SK-N-SH (cell line): Measurements from ENCODE around the gene AFF3. TPM values are rescaled to one million over a fixed set of nuclear protein-coding genes. Genes with fewer than 3 reads are reported as not detected.

Experiments
- CTCF ChIA-PET: fragments of 300-600, 350-600 bp; formaldehyde crosslinking; extraction: SDS; loops from one replicate; lab custom pipeline; 2021; lab: Yijun Ruan, JAX
- POLR2A ChIA-PET: fragments of 350-600 bp; sonication (Branson Sonifier 250); formaldehyde crosslinking; extraction: SDS; loops from one replicate; lab custom pipeline; 2020; ENCODE audit warnings: antibody characterized with exemption, inconsistent platforms; lab: Yijun Ruan, JAX
- DNase-seq: peaks from one replicate; pipeline ENCODE4 v3.0.0; 2012
- H2AFZ ChIP-seq: fragments of 200-600 bp; sonication (generic); 2 replicates; pipeline ENCODE4 v1.8.1; 2016; ENCODE audit warnings: antibody characterized with exemption, mild to moderate bottlenecking, low read depth
- H3F3A ChIP-seq: fragments of 200-600 bp; sonication (generic); replicated peaks from 2 replicates; pipeline ENCODE3; 2016; ENCODE audit warnings: antibody characterized with exemption, mild to moderate bottlenecking; ENCODE audit not compliant: insufficient read depth
- H3K27ac ChIP-seq, 2 experiments: fragments of 200-500 bp in 1 of 2; fragments of 200-600 bp in 1 of 2; sonication (Bioruptor generic) in 1 of 2; sonication (generic), shearing (Covaris generic) in 1 of 2; 2 replicates each; pipeline versions ENCODE4 v1.5.1 to v1.6.1; 2014 to 2016; ENCODE audit warnings: low read depth in 2 of 2, inconsistent platforms in 1 of 2, low read length in 1 of 2, mild to moderate bottlenecking in 1 of 2, mixed read lengths in 1 of 2
- H3K27me3 ChIP-seq: fragments of 200-600 bp; sonication (generic), shearing (Covaris generic); 2 replicates; pipeline ENCODE4 v1.6.1; 2016; ENCODE audit warnings: mixed run types; ENCODE audit not compliant: insufficient read depth
- H3K36me3 ChIP-seq, 2 experiments: fragments of 200-500 bp in 1 of 2; fragments of 200-600 bp in 1 of 2; sonication (Bioruptor generic) in 1 of 2; sonication (generic) in 1 of 2; replicated peaks in 1 of 2; 2 replicates each; pipeline versions ENCODE3 to v1.5.1; 2014 to 2016; ENCODE audit warnings: low read length in 1 of 2, mild to moderate bottlenecking in 1 of 2; ENCODE audit not compliant: insufficient read depth in 2 of 2, control insufficient read depth in 1 of 2
- H3K4me1 ChIP-seq, 2 experiments: fragments of 200-500 bp in 1 of 2; fragments of 200-600 bp in 1 of 2; sonication (Bioruptor generic) in 1 of 2; sonication (generic), shearing (Covaris generic) in 1 of 2; 2 replicates each; pipeline versions ENCODE4 v1.5.1 to v1.6.1; 2014 to 2016; ENCODE audit warnings: low read depth in 1 of 2, low read length in 1 of 2, mixed run types in 1 of 2; ENCODE audit not compliant: insufficient read depth in 2 of 2, control insufficient read depth in 1 of 2
- H3K4me2 ChIP-seq: fragments of 200-600 bp; sonication (generic), shearing (Covaris generic); 2 replicates; pipeline ENCODE4 v1.6.1; 2017; ENCODE audit warnings: mixed run types
- H3K4me3 ChIP-seq, 2 experiments: fragments of 200-500 bp in 1 of 2; fragments of 200-600 bp in 1 of 2; sonication (Bioruptor generic) in 1 of 2; sonication (generic), shearing (Covaris generic) in 1 of 2; 2 replicates each; pipeline versions ENCODE4 v1.5.1 to v1.8.1; 2014 to 2016; ENCODE audit warnings: low read depth in 2 of 2, inconsistent platforms in 1 of 2, low read length in 1 of 2, mild to moderate bottlenecking in 1 of 2, mixed read lengths in 1 of 2, moderate library complexity in 1 of 2
- H3K79me2 ChIP-seq: fragments of 200-600 bp; sonication (generic); 2 replicates; pipeline ENCODE4 v1.8.1; 2017; ENCODE audit warnings: mild to moderate bottlenecking; ENCODE audit not compliant: insufficient read depth
- H3K9ac ChIP-seq: fragments of 200-600 bp; sonication (generic); 2 replicates; pipeline ENCODE4 v1.6.1; 2017; ENCODE audit warnings: mixed run types
- H3K9me2 ChIP-seq: fragments of 200-600 bp; sonication (generic); 2 replicates; pipeline ENCODE4 v1.6.1; 2017; ENCODE audit warnings: mixed run types
- H3K9me3 ChIP-seq: fragments of 200-600 bp; sonication (generic); 2 replicates; pipeline ENCODE4 v1.6.1; 2017; ENCODE audit warnings: mixed run types, mild to moderate bottlenecking, moderate library complexity
- H4K20me1 ChIP-seq: fragments of 200-600 bp; sonication (generic); 2 replicates; pipeline ENCODE4 v1.6.1; 2017; ENCODE audit warnings: mild to moderate bottlenecking, mixed run types; ENCODE audit not compliant: insufficient read depth
- CHD2 ChIP-seq: fragments of 150-350 bp; IDR thresholded peaks from 2 replicates; pipeline ENCODE4 v1.6.1; 2018; ENCODE audit warnings: low read length; ENCODE audit not compliant: partially characterized antibody
- ELF1 ChIP-seq: IDR thresholded peaks from 2 replicates; pipeline ENCODE4 v1.4.0; 2012
- EP300 ChIP-seq, 2 experiments: IDR thresholded peaks; 2 replicates each; pipeline versions ENCODE4 v1.4.0 to v1.6.1; 2012; ENCODE audit warnings: borderline replicate concordance in 1 of 2, low read depth in 1 of 2, low read length in 1 of 2
- JUND ChIP-seq: IDR thresholded peaks from 2 replicates; pipeline ENCODE4 v1.4.0; 2012
- RFX5 ChIP-seq: IDR thresholded peaks from 2 replicates; pipeline ENCODE4 v1.6.1; 2012; ENCODE audit warnings: mild to moderate bottlenecking, improper control_type of control experiment, low read length
- RXRA ChIP-seq: IDR thresholded peaks from 2 replicates; pipeline ENCODE4 v1.4.0; 2012; ENCODE audit warnings: low read depth, mild to moderate bottlenecking, borderline replicate concordance
- SIN3A ChIP-seq: IDR thresholded peaks from 2 replicates; pipeline ENCODE4 v1.6.1; 2012; ENCODE audit warnings: low read depth, mild to moderate bottlenecking, low read length, moderate library complexity, borderline replicate concordance
- TAF1 ChIP-seq: IDR thresholded peaks from 2 replicates; pipeline ENCODE4 v1.6.1; 2012; ENCODE audit warnings: low read depth, mild to moderate bottlenecking, low read length, moderate library complexity, borderline replicate concordance
- TEAD4 ChIP-seq: IDR thresholded peaks from 2 replicates; pipeline ENCODE4 v1.4.0; 2012; ENCODE audit warnings: mild to moderate bottlenecking, borderline replicate concordance; ENCODE audit not compliant: insufficient read depth
- YY1 ChIP-seq: IDR thresholded peaks from 2 replicates; pipeline ENCODE4 v1.4.0; 2012; ENCODE audit warnings: low read depth, mild to moderate bottlenecking
- WGBS: methylation state at CpG from one replicate; pipeline ENCODE4 v1.1.6; 2017; ENCODE audit warnings: low lambda C conversion rate; 5-methylcytosine and 5-hydroxymethylcytosine counted together
- polyA plus RNA-seq, 3 experiments: library from polyadenylated mRNA; depleted of rRNA; stranded (reverse); fragments of >200 nt; gene quantifications; 2 replicates each; pipeline ENCODE4 v1.2.3, GENCODE V29; 2012
- TF ChIP-seq, protein P1 (sequence below): fragments of 200-600 bp; sonication (generic); IDR thresholded peaks from 2 replicates; pipeline ENCODE4 v1.6.1; 2017; ENCODE audit warnings: antibody characterized with exemption, mild to moderate bottlenecking, moderate library complexity
- TF ChIP-seq, protein P2 (sequence below): fragments of 150-350 bp; IDR thresholded peaks from 2 replicates; pipeline ENCODE4 v1.6.1; 2016; ENCODE audit warnings: mild to moderate bottlenecking, low read depth, low read length
- TF ChIP-seq, protein P3 (sequence below): IDR thresholded peaks from 2 replicates; pipeline ENCODE4; 2012

The AFF3 gene
- polyA plus RNA-seq, 1 of the 3 experiments (the other 2 are of a cell fraction) = 0.36 TPM

DNA sequence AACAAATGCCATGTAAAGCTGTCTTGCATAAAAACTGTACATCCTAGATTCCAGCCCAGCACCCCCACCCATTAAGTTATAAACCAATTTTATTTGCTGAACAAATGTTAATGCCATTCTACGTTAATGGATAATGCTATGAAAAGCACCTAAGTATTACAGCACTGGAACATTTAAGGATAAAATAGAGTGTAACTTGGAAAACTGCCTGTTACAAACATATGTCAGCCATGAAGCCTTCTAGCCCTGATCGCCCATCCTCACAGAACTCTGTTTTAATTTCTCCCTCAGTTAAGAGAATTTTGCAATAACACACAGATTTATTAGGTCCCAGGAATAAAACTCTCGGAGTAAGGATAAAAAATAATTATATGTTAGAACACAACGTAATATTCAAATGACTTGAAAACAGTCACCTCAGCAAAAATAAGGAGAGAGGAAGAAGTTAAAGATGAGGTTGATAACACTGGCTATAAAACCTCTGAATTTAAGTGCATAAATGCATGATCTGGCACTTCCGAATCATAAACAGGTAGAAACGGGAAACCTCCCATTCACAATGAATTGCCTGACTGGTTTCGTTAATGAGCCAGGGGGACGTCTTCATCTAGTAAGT is 308.7 kb downstream of the AFF3 start:
- Histone ChIP-seq H3K4me2 (no peak overlapping the region), H4K20me1 (no peaks in the 10 kb centered on the region), H2AFZ (no peak overlapping the region), H3K9me2 (no peaks in the 10 kb centered on the region), H3K27ac (no peak overlapping the region), H3K27me3 (no peaks in the 10 kb centered on the region), H3F3A (no peaks in the 10 kb centered on the region), H3K36me3 (no peaks in the 10 kb centered on the region), H3K9ac (no peak overlapping the region), H3K4me3 (no peak overlapping the region), H3K4me1 (peaks cover 0 to 19% of the 10 kb centered on the region in 2 experiments; a peak in 2 of 4 replicates), H3K79me2 (no peaks in the 10 kb centered on the region), H3K9me3 (no peaks in the 10 kb centered on the region)
- ChIA-PET CTCF (no interaction called here), POLR2A (no interaction called here)
- DNase-seq = no peak
- WGBS = 64% methylated on average over 8 of the region's 8 CpGs
- TF ChIP-seq EP300 (IDR thresholded peaks at IDR 0.05; ENCODE audit: borderline replicate concordance in 1 of 2, low read depth in 1 of 2, low read length in 1 of 2) = no peak
- no peak for TF ChIP-seq RXRA
- no peak for TF ChIP-seq YY1
- TF ChIP-seq, protein P1, sequence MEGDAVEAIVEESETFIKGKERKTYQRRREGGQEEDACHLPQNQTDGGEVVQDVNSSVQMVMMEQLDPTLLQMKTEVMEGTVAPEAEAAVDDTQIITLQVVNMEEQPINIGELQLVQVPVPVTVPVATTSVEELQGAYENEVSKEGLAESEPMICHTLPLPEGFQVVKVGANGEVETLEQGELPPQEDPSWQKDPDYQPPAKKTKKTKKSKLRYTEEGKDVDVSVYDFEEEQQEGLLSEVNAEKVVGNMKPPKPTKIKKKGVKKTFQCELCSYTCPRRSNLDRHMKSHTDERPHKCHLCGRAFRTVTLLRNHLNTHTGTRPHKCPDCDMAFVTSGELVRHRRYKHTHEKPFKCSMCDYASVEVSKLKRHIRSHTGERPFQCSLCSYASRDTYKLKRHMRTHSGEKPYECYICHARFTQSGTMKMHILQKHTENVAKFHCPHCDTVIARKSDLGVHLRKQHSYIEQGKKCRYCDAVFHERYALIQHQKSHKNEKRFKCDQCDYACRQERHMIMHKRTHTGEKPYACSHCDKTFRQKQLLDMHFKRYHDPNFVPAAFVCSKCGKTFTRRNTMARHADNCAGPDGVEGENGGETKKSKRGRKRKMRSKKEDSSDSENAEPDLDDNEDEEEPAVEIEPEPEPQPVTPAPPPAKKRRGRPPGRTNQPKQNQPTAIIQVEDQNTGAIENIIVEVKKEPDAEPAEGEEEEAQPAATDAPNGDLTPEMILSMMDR = no peak
- no peak for TF ChIP-seq JUND
- TF ChIP-seq, protein P2, sequence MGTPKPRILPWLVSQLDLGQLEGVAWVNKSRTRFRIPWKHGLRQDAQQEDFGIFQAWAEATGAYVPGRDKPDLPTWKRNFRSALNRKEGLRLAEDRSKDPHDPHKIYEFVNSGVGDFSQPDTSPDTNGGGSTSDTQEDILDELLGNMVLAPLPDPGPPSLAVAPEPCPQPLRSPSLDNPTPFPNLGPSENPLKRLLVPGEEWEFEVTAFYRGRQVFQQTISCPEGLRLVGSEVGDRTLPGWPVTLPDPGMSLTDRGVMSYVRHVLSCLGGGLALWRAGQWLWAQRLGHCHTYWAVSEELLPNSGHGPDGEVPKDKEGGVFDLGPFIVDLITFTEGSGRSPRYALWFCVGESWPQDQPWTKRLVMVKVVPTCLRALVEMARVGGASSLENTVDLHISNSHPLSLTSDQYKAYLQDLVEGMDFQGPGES = no peak
- TF ChIP-seq TAF1 = no peak
- TF ChIP-seq SIN3A = no peak
- TF ChIP-seq, protein P3, sequence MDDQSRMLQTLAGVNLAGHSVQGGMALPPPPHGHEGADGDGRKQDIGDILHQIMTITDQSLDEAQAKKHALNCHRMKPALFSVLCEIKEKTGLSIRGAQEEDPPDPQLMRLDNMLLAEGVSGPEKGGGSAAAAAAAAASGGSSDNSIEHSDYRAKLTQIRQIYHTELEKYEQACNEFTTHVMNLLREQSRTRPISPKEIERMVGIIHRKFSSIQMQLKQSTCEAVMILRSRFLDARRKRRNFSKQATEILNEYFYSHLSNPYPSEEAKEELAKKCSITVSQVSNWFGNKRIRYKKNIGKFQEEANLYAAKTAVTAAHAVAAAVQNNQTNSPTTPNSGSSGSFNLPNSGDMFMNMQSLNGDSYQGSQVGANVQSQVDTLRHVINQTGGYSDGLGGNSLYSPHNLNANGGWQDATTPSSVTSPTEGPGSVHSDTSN = no peak
- no peak for TF ChIP-seq RFX5
- TF ChIP-seq CHD2 = no peak

DNA sequence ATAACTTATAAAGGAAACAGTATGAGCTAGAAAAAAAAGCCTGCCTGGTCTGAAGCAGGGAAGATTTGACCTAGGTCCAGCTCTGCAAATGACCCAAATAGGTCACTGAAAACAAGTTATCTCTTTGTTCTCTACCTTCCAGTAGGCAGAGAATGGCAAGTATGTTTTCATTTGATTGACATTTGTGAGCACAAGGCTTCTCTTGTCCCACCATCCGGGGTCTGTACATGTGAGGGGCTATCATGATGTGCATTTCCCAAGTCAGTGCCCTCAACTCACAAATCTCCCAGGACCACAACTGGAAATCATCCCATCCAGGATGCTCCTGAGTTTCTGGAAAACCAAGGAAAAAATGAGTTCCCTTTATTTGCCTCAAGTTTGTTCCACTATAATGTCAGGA is 309.5 kb downstream of the AFF3 start:
- ChIA-PET POLR2A (no interaction called here), CTCF (no interaction called here)
- Histone ChIP-seq H3K4me1 (peaks cover 0 to 16% of the 10 kb centered on the region in 2 experiments; a peak in 2 of 4 replicates), H3K4me3 (no peak overlapping the region), H3K27ac (no peak overlapping the region), H3F3A (no peaks in the 10 kb centered on the region), H3K36me3 (no peaks in the 10 kb centered on the region), H4K20me1 (no peaks in the 10 kb centered on the region), H3K4me2 (no peak overlapping the region), H3K27me3 (no peaks in the 10 kb centered on the region), H2AFZ (no peak overlapping the region), H3K9me3 (no peaks in the 10 kb centered on the region), H3K79me2 (no peaks in the 10 kb centered on the region), H3K9ac (no peak overlapping the region), H3K9me2 (no peaks in the 10 kb centered on the region)
- TF ChIP-seq ELF1 = no peak
- TF ChIP-seq TEAD4 = no peak
- no peak for DNase-seq
- WGBS = 50% methylated on average over 1 of the region's 1 CpG
